ENCODE data around the gene BMP5. TPM values are rescaled to one million over a fixed set of nuclear protein-coding genes. Genes with fewer than 3 reads are reported as not detected.

The BMP5 gene
- total RNA-seq, 2 donors from 2014 or later: 1.6 to 6.3 TPM

GRCh38 chr6:55708711-55709110 is 166.7 kb downstream of the BMP5 start:
- no peaks in the 10 kb centered on the region for H3K4me1 ChIP-seq
- DNase-seq (ENCODE audit: low spot score): no peak
- H3K27ac ChIP-seq: no peak overlapping the region
- H3K9me3 ChIP-seq: peaks cover 0 to 13% of the 10 kb centered on the region in 2 donors
- H3K27me3 ChIP-seq: no peaks in the 10 kb centered on the region
- H3K4me3 ChIP-seq: no peak overlapping the region
- H3K36me3 ChIP-seq: no peaks in the 10 kb centered on the region
- no peak for TF ChIP-seq CTCF (IDR thresholded peaks at IDR 0.05)

- no peaks in the 10 kb centered on the region for H3K4me1 ChIP-seq
- H3K27ac ChIP-seq: no peak overlapping the region
- no peak overlapping the region for H3K4me3 ChIP-seq
- H3K9me3 ChIP-seq: peaks cover 0 to 13% of the 10 kb centered on the region in 2 donors
- no peaks in the 10 kb centered on the region for H3K27me3 ChIP-seq
- no peak for DNase-seq (ENCODE audit: low spot score)
- no peaks in the 10 kb centered on the region for H3K36me3 ChIP-seq
- TF ChIP-seq CTCF (IDR thresholded peaks at IDR 0.05): no peak
Observed at GRCh38 chr6:55705451-55706440, 169.6 kb downstream of the BMP5 start.

- Histone ChIP-seq H3K27ac (no peak overlapping the region), H3K27me3 (no peaks in the 10 kb centered on the region), H3K4me1 (no peaks in the 10 kb centered on the region), H3K36me3 (no peaks in the 10 kb centered on the region), H3K9me3 (peaks cover 0 to 13% of the 10 kb centered on the region in 2 donors), H3K4me3 (no peak overlapping the region)
- no peak for DNase-seq (ENCODE audit: low spot score)
- TF ChIP-seq CTCF (IDR thresholded peaks at IDR 0.05): no peak
Observed at GRCh38 chr6:55704421-55704820, 171.0 kb downstream of the BMP5 start.
